Measurements from ENCODE around the gene TRA2B.

TRA2B gene

GRCh38 chr3:185950728-185951127 lies 12.9 kb upstream of the TRA2B start:
- DNase-seq (ENCODE audit: low spot score): no peak

GRCh38 chr3:185949515-185949914 lies 11.7 kb upstream of the TRA2B start:
- DNase-seq (ENCODE audit: low spot score): no peak

- DNase-seq (ENCODE audit: low spot score): no peak
Observed at GRCh38 chr3:185948292-185948691, 10.5 kb upstream of the TRA2B start.

GRCh38 chr3:185943760-185944106 lies 5.9 kb upstream of the TRA2B start:
- no peak for DNase-seq (ENCODE audit: low spot score)

GRCh38 chr3:185942907-185943759 lies 5.3 kb upstream of the TRA2B start:
- DNase-seq (ENCODE audit: low spot score): peak; percentile 62

- DNase-seq (ENCODE audit: low spot score): no peak
Observed at GRCh38 chr3:185942396-185942795, 4.6 kb upstream of the TRA2B start.

GRCh38 chr3:185940951-185941350 lies 3.1 kb upstream of the TRA2B start:
- DNase-seq (ENCODE audit: low spot score): no peak

GRCh38 chr3:185939721-185940120 lies 1.9 kb upstream of the TRA2B start:
- no peak for DNase-seq (ENCODE audit: low spot score)

GRCh38 chr3:185936814-185937688 lies 763 bp downstream of the TRA2B start:
- DNase-seq (ENCODE audit: low spot score): peak; percentile 84

- DNase-seq (ENCODE audit: low spot score): no peak
Observed at GRCh38 chr3:185936273-185936629, 1.6 kb downstream of the TRA2B start.

GRCh38 chr3:185935465-185936272 lies 2.1 kb downstream of the TRA2B start:
- DNase-seq (ENCODE audit: low spot score): no peak

GRCh38 chr3:185934767-185935464 lies 2.9 kb downstream of the TRA2B start:
- DNase-seq (ENCODE audit: low spot score): no peak

GRCh38 chr3:185934174-185934557 lies 3.6 kb downstream of the TRA2B start:
- DNase-seq (ENCODE audit: low spot score): no peak

- DNase-seq (ENCODE audit: low spot score): no peak
Observed at GRCh38 chr3:185933374-185934173, 4.2 kb downstream of the TRA2B start.

GRCh38 chr3:185931777-185932612 lies 5.8 kb downstream of the TRA2B start:
- DNase-seq (ENCODE audit: low spot score): no peak

GRCh38 chr3:185930393-185931107 lies 7.3 kb downstream of the TRA2B start:
- DNase-seq (ENCODE audit: low spot score): no peak

GRCh38 chr3:185929192-185930151 lies 8.3 kb downstream of the TRA2B start:
- DNase-seq (ENCODE audit: low spot score): no peak

GRCh38 chr3:185928496-185928895 lies 9.3 kb downstream of the TRA2B start:
- no peak for DNase-seq (ENCODE audit: low spot score)

Measured in kidney capillary endothelial cell (primary cell).